Thoracic aorta (tissue), 2 donors: ENCODE results near the gene ANHX. TPM values are rescaled to one million over a fixed set of nuclear protein-coding genes. Genes with fewer than 3 reads are reported as not detected.

ENCODE experiments used
- ATAC-seq: fragments of 150-250 bp; one replicate; pipeline ENCODE4 v1.8.0; 2017; ENCODE audit warnings: low read depth; ENCODE audit not compliant: insufficient number of reproducible peaks, low FRiP score
- DNase-seq: peaks from one replicate; pipeline ENCODE4 v3.0.0-alpha.2; 2020; ENCODE audit warnings: low spot score
- H3K27ac ChIP-seq, 2 donors: fragments of 200-600 bp; sonication (generic); 1 replicate in 1 of 2; 2 replicates in 1 of 2; pipeline ENCODE4 v1.5.1; 2016; ENCODE audit warnings: mild to moderate bottlenecking in 2 of 2, moderate library complexity in 2 of 2
- H3K27me3 ChIP-seq: fragments of 200-600 bp; sonication (generic); replicated peaks from 2 replicates; pipeline ENCODE4 v1.6.0; 2016; ENCODE audit warnings: mild to moderate bottlenecking; ENCODE audit not compliant: insufficient read depth
- H3K36me3 ChIP-seq: fragments of 200-600 bp; sonication (generic); one replicate; pipeline ENCODE4 v1.5.1; 2016
- H3K4me1 ChIP-seq, 2 donors: fragments of 200-600 bp; sonication (generic); 1 replicate in 1 of 2; 2 replicates in 1 of 2; pipeline versions ENCODE4 v1.5.1 to v1.6.0; 2016; ENCODE audit warnings: low read depth in 2 of 2, mild to moderate bottlenecking in 1 of 2; ENCODE audit not compliant: control insufficient read depth in 1 of 2
- H3K4me3 ChIP-seq: fragments of 200-600 bp; sonication (generic); 2 replicates; pipeline ENCODE4 v1.5.1; 2016; ENCODE audit warnings: mild to moderate bottlenecking
- H3K9me3 ChIP-seq: fragments of 200-600 bp; sonication (generic); 2 replicates; pipeline ENCODE4 v1.5.1; 2016
- CTCF ChIP-seq: fragments of 200-600 bp; sonication (generic); IDR thresholded peaks from one replicate; pipeline ENCODE4 v1.5.1; 2019; ENCODE audit warnings: antibody characterized with exemption
- total RNA-seq, 2 donors: library from RNA; depleted of rRNA; stranded (reverse); fragments of >200 nt; gene quantifications; one replicate each; pipeline versions ENCODE4 v1.1.0 to v1.2.3, GENCODE V29; 2016

ANHX gene
- total RNA-seq, 2 donors from 2014 or later = not detected

GRCh38 chr12:133221241-133221640, 14.4 kb downstream of the ANHX start:
- no peaks in the 10 kb centered on the region for H3K4me1 ChIP-seq
- H3K36me3 ChIP-seq = no peaks in the 10 kb centered on the region
- no peak for ATAC-seq
- TF ChIP-seq CTCF = no peak
- H3K4me3 ChIP-seq = no peak overlapping the region
- DNase-seq = no peak
- no peak overlapping the region for H3K27ac ChIP-seq
- H3K27me3 ChIP-seq = no peaks in the 10 kb centered on the region
- peaks cover 15% of the 10 kb centered on the region for H3K9me3 ChIP-seq

- H3K9me3 ChIP-seq = peaks cover 21% of the 10 kb centered on the region
- DNase-seq = no peak
These were observed 15.2 kb downstream of the ANHX start for GRCh38 chr12:133220521-133220920.

GRCh38 chr12:133217219-133217618, 18.5 kb downstream of the ANHX start:
- no peak overlapping the region for H3K27ac ChIP-seq
- no peak for TF ChIP-seq CTCF
- H3K27me3 ChIP-seq = no peaks in the 10 kb centered on the region
- peaks cover 50% of the 10 kb centered on the region for H3K9me3 ChIP-seq
- ATAC-seq (no peak), DNase-seq (no peak)
- no peaks in the 10 kb centered on the region for H3K36me3 ChIP-seq
- no peak overlapping the region for H3K4me3 ChIP-seq
- H3K4me1 ChIP-seq = no peaks in the 10 kb centered on the region

More at GRCh38 chr12:133220521-133220920, 15.2 kb downstream of the ANHX start:
- H3K27me3 ChIP-seq = no peaks in the 10 kb centered on the region
- no peak for TF ChIP-seq CTCF
- H3K4me1 ChIP-seq = no peaks in the 10 kb centered on the region
- no peak overlapping the region for H3K4me3 ChIP-seq
- H3K27ac ChIP-seq = no peak overlapping the region
- no peak for ATAC-seq
- H3K36me3 ChIP-seq = no peaks in the 10 kb centered on the region

GRCh38 chr12:133215724-133216123, 20.0 kb downstream of the ANHX start:
- no peak overlapping the region for H3K4me3 ChIP-seq
- no peak for TF ChIP-seq CTCF
- peaks cover 64% of the 10 kb centered on the region for H3K9me3 ChIP-seq
- ATAC-seq = no peak
- no peaks in the 10 kb centered on the region for H3K4me1 ChIP-seq
- H3K36me3 ChIP-seq = no peaks in the 10 kb centered on the region
- no peak for DNase-seq
- no peaks in the 10 kb centered on the region for H3K27me3 ChIP-seq
- H3K27ac ChIP-seq = no peak overlapping the region

GRCh38 chr12:133206390-133206789, 29.3 kb downstream of the ANHX start:
- Histone ChIP-seq H3K27ac (no peak overlapping the region), H3K4me1 (no peaks in the 10 kb centered on the region), H3K27me3 (no peaks in the 10 kb centered on the region), H3K36me3 (peaks cover 25% of the 10 kb centered on the region), H3K9me3 (peaks cover 99% of the 10 kb centered on the region), H3K4me3 (no peak overlapping the region)
- no peak for TF ChIP-seq CTCF
- ATAC-seq = no peak
- DNase-seq = no peak
